Activated CD4-positive, CD25-positive, alpha-beta regulatory T cell (primary cell): ENCODE measurements around the gene KRTAP19-3.
"Not testable (repeated sequence)": the region's sequence is repeated elsewhere in the genome, so short reads cannot be mapped to it uniquely, and the experiment has no call there.

Experiments used
- DNase-seq, 4 experiments: peaks; one replicate each; lab custom pipeline; 2025; lab: John Stamatoyannopoulos, UW

Gene KRTAP19-3

DNA sequence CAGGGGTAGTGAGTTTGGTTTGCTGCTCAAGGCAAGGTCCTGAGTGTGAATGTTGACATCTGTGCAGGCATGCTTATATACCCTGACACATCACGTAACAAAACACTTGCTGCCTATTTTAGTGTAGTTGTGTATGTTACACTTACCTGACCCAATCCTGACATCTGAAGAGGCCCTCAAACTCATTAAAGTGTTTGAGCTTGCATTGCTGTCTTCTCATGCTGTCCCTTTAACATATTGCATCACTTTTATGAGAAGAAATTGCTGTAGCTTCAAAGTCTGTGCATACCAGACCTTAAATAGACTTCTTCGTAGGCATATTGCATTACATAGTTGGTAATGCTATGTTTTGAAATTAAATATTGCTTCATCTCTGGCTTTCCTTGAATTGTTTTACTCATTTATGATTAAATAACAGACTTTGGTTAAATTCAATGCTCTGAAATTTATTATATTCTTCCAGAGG is at the start of gene KRTAP19-3:
Gene KRTAP19-3 (minus strand): TSS at position 51 of the 466 bp plus-strand sequence. CDS start 56 bp downstream, outside the sequence.
- DNase-seq, result no peak

DNA sequence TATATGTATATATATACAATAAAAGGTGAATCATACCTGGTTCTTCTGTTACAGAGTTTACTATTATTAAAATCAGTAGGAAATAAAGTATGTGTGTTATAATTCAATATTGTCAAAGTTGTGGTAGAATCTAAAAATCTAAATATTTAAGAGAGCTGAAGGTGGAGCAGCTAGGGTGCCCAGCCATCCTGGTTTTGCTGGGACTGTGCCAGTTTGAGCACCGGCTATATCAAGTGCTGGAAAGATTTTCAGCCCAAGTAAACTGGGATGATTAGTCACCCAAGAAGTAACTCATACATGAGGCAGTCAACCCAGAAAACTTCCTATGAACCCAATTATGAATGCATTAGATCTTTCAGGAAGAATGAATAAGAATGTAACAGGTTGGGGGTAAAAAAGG is 27.1 kb upstream of the KRTAP19-3 start:
- no peak for DNase-seq

DNA sequence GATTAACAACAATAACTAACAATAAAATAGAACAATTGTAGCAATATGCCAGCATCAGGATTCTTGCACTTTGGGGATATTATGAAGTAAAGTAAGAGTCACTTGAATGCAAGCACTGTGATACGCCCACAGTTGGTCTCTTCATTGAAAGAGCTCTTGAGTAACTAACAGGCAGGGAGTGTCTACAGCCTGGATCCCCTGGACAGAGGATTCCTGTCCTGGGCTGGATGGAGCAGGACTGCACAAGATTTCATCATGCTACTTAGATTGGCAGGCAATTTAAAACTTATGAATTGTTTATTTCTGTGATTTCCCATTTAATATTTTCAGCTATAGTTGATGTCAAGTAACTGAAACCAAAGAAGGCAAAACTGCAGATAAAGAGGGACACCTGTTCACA is 23.9 kb upstream of the KRTAP19-3 start:
- no peak for DNase-seq

DNA sequence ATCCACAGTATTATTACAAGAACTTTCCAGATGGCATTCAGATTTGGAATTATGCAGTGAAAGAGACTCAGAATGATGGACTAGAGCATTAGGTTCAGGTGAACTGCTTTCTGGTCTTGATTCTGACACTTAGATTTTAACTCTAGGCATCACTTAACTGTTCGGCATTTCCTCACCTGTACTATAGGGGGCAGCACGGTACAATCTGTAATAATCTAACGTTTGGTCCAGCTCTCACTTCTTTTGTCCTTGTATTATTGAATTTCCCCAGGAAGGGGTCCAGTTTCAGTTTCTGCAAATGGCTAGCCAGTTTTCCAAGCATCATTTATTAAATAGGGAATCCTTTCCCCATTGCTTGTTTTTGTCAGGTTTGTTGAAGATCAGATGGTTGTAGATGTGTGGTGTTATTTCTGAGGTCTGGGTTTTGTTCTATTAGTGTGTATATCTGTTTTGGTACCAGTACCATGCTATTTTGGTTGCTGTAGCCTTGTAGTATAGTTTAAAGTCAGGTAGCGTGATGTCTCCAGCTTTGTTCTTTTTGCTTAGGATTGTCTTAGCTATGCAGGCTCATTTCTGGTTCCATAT is 13.9 kb upstream of the KRTAP19-3 start:
- not testable (repeated sequence) for DNase-seq

DNA sequence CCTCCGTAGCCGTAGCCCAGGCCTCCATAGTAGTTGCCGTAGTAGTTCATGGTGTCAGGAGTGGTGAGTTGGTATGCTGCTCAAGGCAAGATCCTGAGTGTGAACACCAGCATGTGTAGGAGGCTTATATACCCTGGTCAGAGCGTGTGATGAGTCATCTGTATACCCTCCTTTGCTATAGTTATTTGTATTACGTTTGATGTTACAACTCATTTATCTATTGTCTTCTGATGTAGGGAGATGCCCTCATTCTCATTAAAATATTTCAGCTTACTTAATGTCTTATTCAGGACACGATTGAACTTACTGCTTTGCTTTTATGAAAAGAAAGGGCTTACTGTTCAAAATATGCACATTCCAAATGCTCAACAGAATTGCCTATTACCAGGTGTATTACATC is 10.2 kb upstream of the KRTAP19-3 start, which contains the start of gene KRTAP19-5:
Gene KRTAP19-5 (minus strand): TSS at position 101 of the 400 bp plus-strand sequence. CDS start 51 bp downstream, at position 50.
- no peak for DNase-seq

DNA sequence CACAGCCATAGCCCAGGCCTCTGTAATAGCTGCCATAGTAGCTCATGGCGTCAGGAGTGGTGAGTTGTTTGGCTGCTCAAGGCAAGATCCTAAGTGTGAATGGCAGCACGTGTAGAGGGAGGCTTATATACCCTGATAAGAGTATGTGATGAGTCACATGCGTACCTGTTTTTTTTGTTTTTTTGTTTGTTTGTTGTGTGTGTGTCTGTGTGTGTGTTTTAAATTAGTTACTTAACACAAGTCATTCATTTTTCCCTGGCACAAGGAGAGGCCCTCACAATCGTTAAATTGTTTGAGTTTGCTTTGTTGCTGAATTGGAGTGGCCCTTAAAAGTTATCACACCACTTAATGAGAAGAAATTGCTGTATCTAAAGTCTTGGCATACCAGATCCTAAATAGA is 5.3 kb upstream of the KRTAP19-3 start, which contains the start of gene KRTAP19-4:
Gene KRTAP19-4 (minus strand): TSS at position 101 of the 400 bp plus-strand sequence. CDS start 55 bp downstream, at position 46.
- no peak for DNase-seq

- DNase-seq, result no peak
Measured at GRCh38 chr21:30487336-30487735, 4.5 kb downstream of the KRTAP19-3 start, which contains the start of gene KRTAP19-2. TSS of gene KRTAP19-2 (minus strand) at chr21:30487436. CDS start at chr21:30487348, 88 bp downstream.

DNA sequence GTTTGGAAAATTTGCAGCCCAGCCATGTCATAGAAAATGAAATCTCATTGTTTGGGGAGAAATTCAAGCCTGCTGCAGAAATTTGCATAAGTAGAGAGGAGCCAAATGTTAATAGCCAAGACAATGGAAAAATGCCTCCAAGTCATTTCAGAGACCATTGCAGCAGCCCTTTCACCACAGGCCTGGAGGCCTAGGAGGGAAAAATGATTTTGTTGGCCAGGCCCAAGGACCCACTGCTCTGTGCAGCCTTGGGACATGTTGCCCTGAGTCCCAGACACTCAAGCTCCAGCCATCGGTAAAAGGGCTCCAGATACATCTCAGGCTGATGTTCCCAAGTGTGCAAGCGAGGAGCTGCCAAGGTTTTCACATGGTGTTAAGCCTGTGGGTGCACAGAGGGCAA is 5.6 kb downstream of the KRTAP19-3 start:
- DNase-seq, result no peak

DNA sequence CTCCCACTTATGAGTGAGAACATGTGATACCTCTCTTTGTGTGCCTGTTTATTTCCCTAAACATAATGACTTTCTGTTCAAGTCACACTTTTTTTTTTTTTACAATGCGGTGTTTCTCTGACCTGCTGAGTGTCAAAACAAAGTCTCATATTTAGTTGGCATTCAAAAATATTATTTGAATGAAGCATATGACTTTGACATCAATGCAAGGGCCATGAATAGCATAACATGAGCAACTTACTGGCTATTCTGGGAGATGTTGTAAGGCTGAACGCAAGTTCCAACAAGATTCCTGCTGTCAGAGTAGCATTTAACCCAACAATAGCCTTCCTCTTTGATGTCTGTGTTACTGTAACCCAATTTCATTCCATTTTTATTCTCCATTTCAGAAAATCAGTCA is 9.7 kb downstream of the KRTAP19-3 start:
- DNase-seq, result no peak

DNA sequence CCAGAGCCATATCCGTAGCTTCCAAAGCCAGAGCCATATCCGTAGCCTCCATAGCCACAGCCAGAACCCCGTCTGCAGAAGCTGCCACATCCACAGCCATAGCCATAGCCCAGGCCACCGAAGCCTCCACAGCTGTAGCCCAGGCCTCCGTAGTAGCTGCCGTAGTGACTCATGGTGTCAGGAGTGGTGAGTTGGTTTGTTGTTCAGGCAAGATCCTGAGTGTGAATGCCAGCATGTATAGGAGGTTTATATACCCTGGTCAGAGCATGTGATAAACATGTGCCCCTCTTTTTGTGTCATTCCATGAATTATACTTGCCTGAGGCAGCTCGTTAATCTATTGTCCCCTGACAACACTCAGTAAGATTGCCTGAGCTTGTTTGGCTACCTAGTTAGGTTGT is 11.7 kb downstream of the KRTAP19-3 start, which contains the start of gene KRTAP19-1:
Gene KRTAP19-1 (minus strand): TSS at position 223 of the 400 bp plus-strand sequence. CDS start 50 bp downstream, at position 173.
- no peak for DNase-seq

GRCh38 chr21:30479259-30479658 is 12.6 kb downstream of the KRTAP19-3 start:
- DNase-seq, result no peak

- no peak for DNase-seq
Measured at GRCh38 chr21:30478004-30478403, 13.8 kb downstream of the KRTAP19-3 start.

- no peak for DNase-seq
Measured at GRCh38 chr21:30468900-30469714, 22.7 kb downstream of the KRTAP19-3 start.

GRCh38 chr21:30463713-30464112 is 28.1 kb downstream of the KRTAP19-3 start:
- DNase-seq, result no peak

GRCh38 chr21:30448514-30448913 is 43.3 kb downstream of the KRTAP19-3 start:
- no peak for DNase-seq

- no peak for DNase-seq
Measured at GRCh38 chr21:30447056-30447455, 44.8 kb downstream of the KRTAP19-3 start.

- DNase-seq, result no peak
Measured at GRCh38 chr21:30444204-30444603, 47.6 kb downstream of the KRTAP19-3 start.

DNA sequence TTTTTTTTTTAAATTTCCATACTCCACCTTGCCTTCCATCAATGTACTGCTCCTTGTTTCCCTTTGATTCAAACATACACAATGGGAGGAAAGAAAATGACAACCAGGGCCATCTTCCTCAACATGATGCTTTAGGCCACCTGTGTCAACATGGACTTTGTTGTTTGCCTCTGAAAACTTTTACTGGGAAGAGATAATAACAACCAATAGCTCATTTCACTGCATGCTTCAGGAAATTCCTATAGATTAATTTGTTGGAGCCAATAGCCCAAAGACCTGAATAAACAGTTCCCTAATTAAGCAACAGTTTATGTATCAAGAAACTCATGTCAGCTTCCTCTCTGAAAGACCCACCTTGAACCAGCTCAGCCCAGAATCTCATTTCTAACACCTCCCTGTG is 48.6 kb downstream of the KRTAP19-3 start:
- no peak for DNase-seq
